GM21717 (cell line): Measurements from ENCODE around the gene KATNB1.
A peak's percentile ranks its signal among the peaks of the same experiment; 100 is the strongest.

Experiments
- ATAC-seq: cut with Tn5 transposase; IDR thresholded peaks from one replicate; pipeline ENCODE4 v1.9.1; 2021; ENCODE audit warnings: mild to moderate bottlenecking, moderate library complexity; ENCODE audit not compliant: unreplicated experiment

KATNB1 gene

GRCh38 chr16:57735755-57736418 lies at the start of gene KATNB1:
Gene KATNB1, plus strand, starts transcription at chr16:57735770. Its CDS starts 1,474 bp downstream, at chr16:57737244.
- no peak for ATAC-seq

- no peak for ATAC-seq
Measured at GRCh38 chr16:57686577-57686976, 49.0 kb upstream of the KATNB1 start.

GRCh38 chr16:57687363-57687929 lies 48.1 kb upstream of the KATNB1 start:
- ATAC-seq = no peak

GRCh38 chr16:57688487-57688986 lies 47.0 kb upstream of the KATNB1 start:
- ATAC-seq = no peak

- no peak for ATAC-seq
Measured at GRCh38 chr16:57688987-57689761, 46.4 kb upstream of the KATNB1 start.

GRCh38 chr16:57689762-57690558 lies 45.6 kb upstream of the KATNB1 start:
- ATAC-seq = peak; percentile 73

GRCh38 chr16:57690782-57691471 lies 44.6 kb upstream of the KATNB1 start:
- ATAC-seq = no peak

GRCh38 chr16:57692636-57693035 lies 42.9 kb upstream of the KATNB1 start:
- ATAC-seq = no peak

- ATAC-seq = no peak
Measured at GRCh38 chr16:57693550-57693949, 42.0 kb upstream of the KATNB1 start.

- no peak for ATAC-seq
Measured at GRCh38 chr16:57694231-57694724, 41.3 kb upstream of the KATNB1 start.

GRCh38 chr16:57694725-57695679 lies 40.6 kb upstream of the KATNB1 start, which contains the start of gene DRC7:
Gene DRC7, plus strand, starts transcription at chr16:57694806. Its CDS starts 3,144 bp downstream, at chr16:57697950.
- no peak for ATAC-seq

GRCh38 chr16:57695680-57696069 lies 39.9 kb upstream of the KATNB1 start:
- ATAC-seq = no peak

- no peak for ATAC-seq
Measured at GRCh38 chr16:57696240-57696639, 39.3 kb upstream of the KATNB1 start.

GRCh38 chr16:57697896-57698537 lies 37.6 kb upstream of the KATNB1 start:
- ATAC-seq = no peak

- no peak for ATAC-seq
Measured at GRCh38 chr16:57698812-57699405, 36.7 kb upstream of the KATNB1 start.

- ATAC-seq = no peak
Measured at GRCh38 chr16:57699481-57699880, 36.1 kb upstream of the KATNB1 start.

GRCh38 chr16:57699899-57700298 lies 35.7 kb upstream of the KATNB1 start:
- ATAC-seq = no peak
